HepG2 (cell line): ENCODE measurements around the gene CHKA. TPM values are rescaled to one million over a fixed set of nuclear protein-coding genes. Genes with fewer than 3 reads are reported as not detected.

Source experiments
- AGO2 ChIP-seq: fragments of 200-400 bp; formaldehyde crosslinking; optimal IDR thresholded peaks from 2 replicates; pipeline ENCODE3; 2017; ENCODE audit warnings: mild to moderate bottlenecking, low read depth, low read length, moderate library complexity
- ARNT ChIP-seq: fragments of 450-650 bp; IDR thresholded peaks from 2 replicates; pipeline ENCODE4 v1.6.1; 2017
- BHLHE40 ChIP-seq: IDR thresholded peaks from 2 replicates; pipeline ENCODE4 v1.6.1; 2011; ENCODE audit warnings: low read length, improper control_type of control experiment
- DNMT1 ChIP-seq: sonication (generic); formaldehyde crosslinking; IDR thresholded peaks from 2 replicates; pipeline ENCODE4 v1.5.1; 2020; ENCODE audit warnings: mild to moderate bottlenecking, missing genetic modification reagents
- DR1 ChIP-seq: sonication (generic); formaldehyde crosslinking; IDR thresholded peaks from 2 replicates; pipeline ENCODE4 v1.8.0; 2021; ENCODE audit warnings: mild to moderate bottlenecking, missing genetic modification reagents, inconsistent platforms
- GFI1 ChIP-seq: sonication (generic); formaldehyde crosslinking; IDR thresholded peaks from 2 replicates; pipeline ENCODE4 v1.5.0; 2020; ENCODE audit warnings: missing genetic modification reagents, mild to moderate bottlenecking, borderline replicate concordance
- GZF1 ChIP-seq: sonication (generic); formaldehyde crosslinking; IDR thresholded peaks from 2 replicates; pipeline ENCODE4 v1.5.1; 2020; ENCODE audit warnings: mild to moderate bottlenecking, missing genetic modification reagents
- JDP2 ChIP-seq: sonication (generic); formaldehyde crosslinking; IDR thresholded peaks from 2 replicates; pipeline ENCODE4 v1.8.1; 2022; ENCODE audit warnings: missing genetic modification reagents, borderline replicate concordance
- NFIB ChIP-seq: sonication (generic); formaldehyde crosslinking; IDR thresholded peaks from 2 replicates; pipeline ENCODE4 v1.9.0; 2021; ENCODE audit warnings: missing genetic modification reagents, mild to moderate bottlenecking, borderline replicate concordance
- NKX3-1 ChIP-seq: sonication (generic); formaldehyde crosslinking; IDR thresholded peaks from 2 replicates; pipeline ENCODE4 v1.5.0; 2020; ENCODE audit warnings: missing genetic modification reagents
- POLR2AphosphoS2 ChIP-seq: IDR thresholded peaks from 2 replicates; pipeline ENCODE4 v1.6.1; 2011; ENCODE audit warnings: low read depth, low read length, improper control_type of control experiment
- RFXANK ChIP-seq: IDR thresholded peaks from 2 replicates; pipeline ENCODE4 v1.6.1; 2016
- TBX2 ChIP-seq: sonication (generic); formaldehyde crosslinking; IDR thresholded peaks from 2 replicates; pipeline ENCODE4 v1.5.0; 2020; ENCODE audit warnings: missing genetic modification reagents, mild to moderate bottlenecking, borderline replicate concordance
- TOE1 ChIP-seq: sonication (generic); formaldehyde crosslinking; IDR thresholded peaks from 2 replicates; pipeline ENCODE4 v1.4.0; 2020; ENCODE audit warnings: mild to moderate bottlenecking, missing genetic modification reagents
- TOPORS ChIP-seq: sonication (generic); formaldehyde crosslinking; IDR thresholded peaks from 2 replicates; pipeline ENCODE4 v1.8.0; 2023; ENCODE audit warnings: mild to moderate bottlenecking, missing genetic modification reagents
- ZBTB3 ChIP-seq: sonication (generic); formaldehyde crosslinking; IDR thresholded peaks from 2 replicates; pipeline ENCODE4 v1.4.0; 2020; ENCODE audit warnings: low read depth, mild to moderate bottlenecking, moderate library complexity, missing genetic modification reagents, borderline replicate concordance
- ZKSCAN1 ChIP-seq: fragments of 150-350 bp; IDR thresholded peaks from 2 replicates; pipeline ENCODE4 v1.6.1; 2014; ENCODE audit warnings: low read length
- ZNF331 ChIP-seq: sonication (generic); formaldehyde crosslinking; IDR thresholded peaks from 2 replicates; pipeline ENCODE4 v1.4.0; 2020; ENCODE audit warnings: missing genetic modification reagents
- ZNF432 ChIP-seq: sonication (generic); formaldehyde crosslinking; IDR thresholded peaks from 2 replicates; pipeline ENCODE4 v1.5.0; 2020; ENCODE audit warnings: missing genetic modification reagents, mild to moderate bottlenecking, borderline replicate concordance
- ZNF460 ChIP-seq: sonication (generic); formaldehyde crosslinking; IDR thresholded peaks from 2 replicates; pipeline ENCODE4 v1.5.1; 2020; ENCODE audit warnings: missing genetic modification reagents, mild to moderate bottlenecking, borderline replicate concordance
- ZNF484 ChIP-seq: sonication (generic); formaldehyde crosslinking; IDR thresholded peaks from 2 replicates; pipeline ENCODE4 v1.5.1; 2020; ENCODE audit warnings: mild to moderate bottlenecking, low read depth, missing genetic modification reagents, borderline replicate concordance
- ZNF607 ChIP-seq: sonication (generic); formaldehyde crosslinking; IDR thresholded peaks from 2 replicates; pipeline ENCODE4 v1.5.1; 2020; ENCODE audit warnings: missing genetic modification reagents, mild to moderate bottlenecking, borderline replicate concordance
- ZNF713 ChIP-seq: sonication (generic); formaldehyde crosslinking; IDR thresholded peaks from 2 replicates; pipeline ENCODE4 v1.4.0; 2020; ENCODE audit warnings: mild to moderate bottlenecking, missing genetic modification reagents
- ZNF83 ChIP-seq: sonication (generic); formaldehyde crosslinking; IDR thresholded peaks from 2 replicates; pipeline ENCODE4 v1.4.0; 2020; ENCODE audit warnings: missing genetic modification reagents, mild to moderate bottlenecking, borderline replicate concordance
- polyA plus RNA-seq, 8 experiments: library from polyadenylated mRNA; depleted of rRNA in 3 of 8; stranded (reverse) in 7 of 8; unstranded in 1 of 8; fragments of >200 nt; fragmentation: Illumina TruSeq in 4 of 8; extraction: Trizol in 4 of 8; gene quantifications; 2 replicates each; pipeline versions ENCODE4 v1.2.1 to v1.2.3, GENCODE V29; 2011 to 2016; ENCODE audit warnings: low read depth in 4 of 8, missing spikeins in 1 of 8, mixed read lengths in 1 of 8; ENCODE audit not compliant: insufficient read depth in 1 of 8
- total RNA-seq, 5 experiments: library from RNA; depleted of rRNA; stranded (reverse); fragments of >200 nt; fragmentation: Illumina TruSeq; extraction: Trizol; gene quantifications; 2 replicates each; pipeline ENCODE4 v1.2.3, GENCODE V29; 2016; ENCODE audit warnings: low read depth in 1 of 5
- TF ChIP-seq, protein P1 (sequence below): sonication (generic); formaldehyde crosslinking; IDR thresholded peaks from 2 replicates; pipeline ENCODE4 v1.4.0; 2020; ENCODE audit warnings: missing genetic modification reagents
- TF ChIP-seq, protein P2 (sequence below): sonication (generic); formaldehyde crosslinking; IDR thresholded peaks from 2 replicates; pipeline ENCODE4 v1.8.0; 2022; ENCODE audit warnings: mild to moderate bottlenecking, missing genetic modification reagents
- TF ChIP-seq, protein P3 (sequence below): sonication (generic); formaldehyde crosslinking; IDR thresholded peaks from 2 replicates; pipeline ENCODE4 v1.9.0; 2021; ENCODE audit warnings: missing genetic modification reagents, borderline replicate concordance

CHKA gene
- total and polyA plus RNA-seq, 2 of the 13 experiments (the other 11 are each of a cell fraction or from before 2014, with no cell fraction given): 71.6 to 92.7 TPM

DNA sequence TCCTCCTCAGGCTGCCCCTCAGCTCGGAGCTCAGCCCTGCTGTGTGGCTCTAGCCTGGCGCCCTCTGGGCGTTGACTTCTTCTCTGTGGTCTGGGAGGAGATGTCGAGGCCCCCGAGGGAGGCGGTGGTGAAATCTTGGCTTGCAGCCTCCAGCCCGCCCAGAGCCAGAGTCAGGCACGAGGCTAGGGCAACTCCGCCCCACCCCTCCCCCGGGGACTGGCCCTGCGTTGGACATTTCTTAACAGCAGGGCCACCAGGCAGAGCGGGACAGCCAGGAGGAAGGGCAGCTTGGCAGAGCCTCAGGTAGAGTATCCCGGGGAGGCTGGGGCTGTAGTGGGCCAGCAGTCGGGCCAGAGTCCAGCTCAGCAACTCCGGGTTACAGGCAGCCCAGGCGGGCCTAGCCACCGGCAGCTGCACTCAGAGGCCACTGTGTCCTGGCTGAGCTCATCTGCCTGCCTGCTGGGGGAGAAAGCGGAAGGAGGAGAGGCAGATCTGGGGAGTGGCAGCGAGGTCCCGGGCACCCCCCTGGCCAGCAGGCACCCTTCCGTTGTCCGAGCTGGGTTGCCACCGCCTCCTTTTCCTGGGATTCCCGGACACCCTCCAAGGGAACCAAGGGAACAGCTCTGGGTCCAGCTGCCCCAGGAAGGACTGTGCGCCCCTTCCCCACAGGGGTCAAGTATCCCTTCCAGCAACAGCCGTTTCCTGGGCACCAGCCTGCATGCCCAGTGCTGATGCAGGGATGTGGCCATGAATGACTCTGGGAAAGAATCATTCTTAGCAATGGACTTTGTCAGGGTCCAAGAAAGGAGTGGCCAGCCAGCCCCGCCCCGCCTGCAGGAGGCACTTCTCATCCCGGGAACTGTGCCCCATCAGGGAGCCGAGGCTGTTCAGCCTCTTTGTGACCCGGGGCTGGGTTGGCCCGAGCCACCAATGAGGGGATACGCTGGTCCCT is 110.8 kb downstream of the CHKA start, which contains the start of gene ALDH3B1 (continued):
- TF ChIP-seq ZNF432 (CRISPR knock-in tag) (no peak), ZKSCAN1 (no peak), ZBTB3 (CRISPR knock-in tag) (no peak), ZNF83 (CRISPR knock-in tag) (no peak), TOPORS (peak; percentile 19; the same call in 1 of the 2 replicates), BHLHE40 (no peak; the same call in 1 of the 2 replicates), ZNF484 (CRISPR knock-in tag) (no peak), RFXANK (CRISPR knock-in tag) (no peak), ZNF607 (CRISPR knock-in tag) (no peak), TBX2 (CRISPR knock-in tag) (peak; percentile 64; the same call in 1 of the 2 replicates), DNMT1 (CRISPR knock-in tag) (no peak), ZNF331 (peak; percentile 78; the same call in 1 of the 2 replicates), AGO2 (peak; percentile 53), NFIB (no peak), JDP2 (CRISPR knock-in tag) (no peak), DR1 (CRISPR knock-in tag) (peak; percentile 18; the same call in 1 of the 2 replicates), ARNT (no peak), GZF1 (peak; percentile 69; the same call in 1 of the 2 replicates), GFI1 (CRISPR knock-in tag) (peak; percentile 53; the same call in 1 of the 2 replicates), POLR2AphosphoS2 (no peak), ZNF713 (CRISPR knock-in tag) (no peak), NKX3-1 (CRISPR knock-in tag) (peak; percentile 74; the same call in 1 of the 2 replicates), TOE1 (CRISPR knock-in tag) (no peak), ZNF460 (CRISPR knock-in tag) (no peak)
- TF ChIP-seq, protein P1, sequence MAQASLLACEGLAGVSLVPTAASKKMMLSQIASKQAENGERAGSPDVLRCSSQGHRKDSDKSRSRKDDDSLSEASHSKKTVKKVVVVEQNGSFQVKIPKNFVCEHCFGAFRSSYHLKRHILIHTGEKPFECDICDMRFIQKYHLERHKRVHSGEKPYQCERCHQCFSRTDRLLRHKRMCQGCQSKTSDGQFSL: peak; percentile 43; the same call in 1 of the 2 replicates
- TF ChIP-seq, protein P2, sequence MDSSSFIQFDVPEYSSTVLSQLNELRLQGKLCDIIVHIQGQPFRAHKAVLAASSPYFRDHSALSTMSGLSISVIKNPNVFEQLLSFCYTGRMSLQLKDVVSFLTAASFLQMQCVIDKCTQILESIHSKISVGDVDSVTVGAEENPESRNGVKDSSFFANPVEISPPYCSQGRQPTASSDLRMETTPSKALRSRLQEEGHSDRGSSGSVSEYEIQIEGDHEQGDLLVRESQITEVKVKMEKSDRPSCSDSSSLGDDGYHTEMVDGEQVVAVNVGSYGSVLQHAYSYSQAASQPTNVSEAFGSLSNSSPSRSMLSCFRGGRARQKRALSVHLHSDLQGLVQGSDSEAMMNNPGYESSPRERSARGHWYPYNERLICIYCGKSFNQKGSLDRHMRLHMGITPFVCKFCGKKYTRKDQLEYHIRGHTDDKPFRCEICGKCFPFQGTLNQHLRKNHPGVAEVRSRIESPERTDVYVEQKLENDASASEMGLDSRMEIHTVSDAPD (CRISPR knock-in tag): no peak
- TF ChIP-seq, protein P3, sequence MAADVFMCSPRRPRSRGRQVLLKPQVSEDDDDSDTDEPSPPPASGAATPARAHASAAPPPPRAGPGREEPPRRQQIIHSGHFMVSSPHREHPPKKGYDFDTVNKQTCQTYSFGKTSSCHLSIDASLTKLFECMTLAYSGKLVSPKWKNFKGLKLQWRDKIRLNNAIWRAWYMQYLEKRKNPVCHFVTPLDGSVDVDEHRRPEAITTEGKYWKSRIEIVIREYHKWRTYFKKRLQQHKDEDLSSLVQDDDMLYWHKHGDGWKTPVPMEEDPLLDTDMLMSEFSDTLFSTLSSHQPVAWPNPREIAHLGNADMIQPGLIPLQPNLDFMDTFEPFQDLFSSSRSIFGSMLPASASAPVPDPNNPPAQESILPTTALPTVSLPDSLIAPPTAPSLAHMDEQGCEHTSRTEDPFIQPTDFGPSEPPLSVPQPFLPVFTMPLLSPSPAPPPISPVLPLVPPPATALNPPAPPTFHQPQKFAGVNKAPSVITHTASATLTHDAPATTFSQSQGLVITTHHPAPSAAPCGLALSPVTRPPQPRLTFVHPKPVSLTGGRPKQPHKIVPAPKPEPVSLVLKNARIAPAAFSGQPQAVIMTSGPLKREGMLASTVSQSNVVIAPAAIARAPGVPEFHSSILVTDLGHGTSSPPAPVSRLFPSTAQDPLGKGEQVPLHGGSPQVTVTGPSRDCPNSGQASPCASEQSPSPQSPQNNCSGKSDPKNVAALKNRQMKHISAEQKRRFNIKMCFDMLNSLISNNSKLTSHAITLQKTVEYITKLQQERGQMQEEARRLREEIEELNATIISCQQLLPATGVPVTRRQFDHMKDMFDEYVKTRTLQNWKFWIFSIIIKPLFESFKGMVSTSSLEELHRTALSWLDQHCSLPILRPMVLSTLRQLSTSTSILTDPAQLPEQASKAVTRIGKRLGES: no peak
